MM.1S (cell line): ENCODE measurements around the gene PLA2G15.

Experiments
- CTCF ChIP-seq: fragments of 300-600 bp; sonication (generic); IDR thresholded peaks from 2 replicates; pipeline ENCODE4 v1.5.1; 2016; ENCODE audit warnings: antibody characterized with exemption, low read length, mixed read lengths
- EZH2phosphoT487 ChIP-seq: fragments of 300-600 bp; sonication (generic); IDR thresholded peaks from 2 replicates; pipeline ENCODE4 v1.6.1; 2018; ENCODE audit warnings: antibody characterized with exemption, low read length

DNA sequence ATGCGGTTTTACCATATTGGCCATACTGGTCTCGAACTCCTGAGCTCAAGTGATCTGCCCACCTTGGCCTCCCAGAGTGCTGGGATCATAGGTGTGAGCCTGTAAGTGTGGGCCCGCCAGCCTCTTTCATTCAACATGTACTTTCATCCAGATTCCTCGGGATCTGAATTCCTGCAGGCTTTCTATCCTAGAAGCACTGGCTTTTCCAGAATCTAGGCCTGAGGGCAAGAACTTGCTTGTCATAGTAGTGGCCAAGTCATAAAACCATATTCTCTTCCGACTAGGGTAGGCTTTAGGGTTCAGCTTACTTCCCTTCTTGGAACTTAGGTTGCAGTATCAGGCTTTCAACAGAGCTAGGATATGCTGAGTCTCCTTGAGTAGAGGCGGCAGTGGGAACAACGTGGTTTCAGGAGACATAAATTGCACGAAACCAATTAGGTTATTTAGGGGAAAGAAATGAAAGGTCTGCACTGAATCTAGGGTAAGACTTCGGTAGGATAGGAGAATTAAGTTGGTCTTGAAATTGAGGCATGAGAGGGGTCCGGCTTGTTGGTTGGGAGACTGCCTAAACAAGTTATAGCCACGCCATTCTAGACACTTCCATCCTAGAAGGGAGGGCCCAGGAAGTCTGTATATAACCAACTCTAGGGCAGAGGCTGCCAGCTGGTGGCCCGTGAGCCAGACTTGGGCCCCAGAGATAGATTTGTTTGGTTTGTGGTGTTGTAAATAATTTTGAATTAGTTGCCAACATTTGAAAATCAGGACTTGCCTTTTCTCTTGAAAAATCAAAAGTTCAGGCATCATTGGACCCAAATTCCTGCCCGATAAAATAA is 34.8 kb downstream of the PLA2G15 start:
- TF ChIP-seq CTCF (no peak), EZH2phosphoT487 (no peak)
